Lower lobe of right lung (tissue), 2 donors: ENCODE results near the gene SEC31B. TPM values are rescaled to one million over a fixed set of nuclear protein-coding genes. Genes with fewer than 3 reads are reported as not detected.

ENCODE experiments used
- ATAC-seq, 2 donors: fragments of 200-7000 bp; cut with Tn5 transposase; one replicate each; pipeline ENCODE4 v1.9.1; 2020 to 2022; ENCODE audit warnings: mild to moderate bottlenecking in 2 of 2, moderate library complexity in 2 of 2
- DNase-seq: peaks from one replicate; pipeline ENCODE4 v3.0.0-alpha.2; 2020
- H3K27ac ChIP-seq: fragments of 200-600 bp; one replicate; pipeline ENCODE4 v1.8.0; 2022
- H3K27me3 ChIP-seq: fragments of 200-600 bp; one replicate; pipeline ENCODE4 v1.8.0; 2022; ENCODE audit warnings: low read depth
- H3K36me3 ChIP-seq: fragments of 200-600 bp; one replicate; pipeline ENCODE4 v1.8.0; 2022; ENCODE audit warnings: mild to moderate bottlenecking
- H3K4me1 ChIP-seq: fragments of 200-600 bp; one replicate; pipeline ENCODE4 v1.8.0; 2022
- H3K4me3 ChIP-seq: fragments of 200-600 bp; one replicate; pipeline ENCODE4 v1.8.0; 2022; ENCODE audit warnings: mild to moderate bottlenecking
- H3K9me3 ChIP-seq: fragments of 200-600 bp; one replicate; pipeline ENCODE4 v1.8.0; 2022
- CTCF ChIP-seq: fragments of 200-600 bp; IDR thresholded peaks from one replicate; pipeline ENCODE4 v1.8.0; 2022; ENCODE audit warnings: antibody characterized with exemption, mild to moderate bottlenecking
- intact Hi-C: fragments of 100-400 bp; cut with DNase I; formaldehyde crosslinking; loops from one replicate; pipeline ENCODE4 v1.11.0; 2022
- total RNA-seq: library from RNA; stranded (reverse); fragmentation: NEBNext Ultra II Directional; extraction: Animal tissue kit (Norgen Biotek cat#: 25700); gene quantifications from one replicate; pipeline ENCODE4 v1.2.1, GENCODE V29; 2021
- donor health status: DM: no; HTN: yes; CAD: no; lungs with severe emphysema.

The SEC31B gene
- total RNA-seq, 1 donor from 2014 or later, result 16.0 TPM

DNA sequence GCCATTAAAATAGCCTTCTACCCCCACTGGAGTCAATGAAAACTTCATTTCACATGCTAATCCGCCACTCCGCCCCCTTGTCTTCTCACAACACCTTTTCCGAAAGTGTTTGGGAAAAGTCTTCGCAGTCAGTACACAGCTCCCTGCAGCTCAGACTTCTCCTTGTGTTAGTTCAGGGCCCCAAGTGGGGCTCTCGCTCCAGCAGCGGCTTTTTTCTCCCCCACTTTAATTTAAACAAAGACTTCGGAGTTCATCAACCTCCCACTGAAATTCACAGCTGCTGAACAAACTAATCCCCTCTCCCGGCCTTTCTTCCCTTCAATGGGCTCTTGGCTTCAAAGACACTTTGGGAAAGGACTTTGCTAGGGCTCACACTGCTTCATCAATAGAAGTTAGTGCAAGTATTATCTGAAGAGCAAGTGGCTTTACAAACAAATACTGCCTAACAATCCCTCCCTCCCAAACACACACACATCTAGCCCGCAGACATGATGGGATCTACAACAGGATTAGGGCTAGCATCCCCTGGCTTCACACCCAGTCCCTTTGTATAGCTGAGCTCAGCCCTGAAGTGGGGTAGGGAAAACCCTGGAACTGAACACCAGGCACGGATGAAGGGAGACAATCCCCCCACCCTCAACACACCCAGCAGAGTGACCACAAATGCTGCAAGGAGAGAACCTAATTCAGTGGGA lies 33.7 kb downstream of the SEC31B start:
- Histone ChIP-seq H3K4me1 (peaks cover 16% of the 10 kb centered on the region), H3K36me3 (peaks cover 40% of the 10 kb centered on the region)

DNA sequence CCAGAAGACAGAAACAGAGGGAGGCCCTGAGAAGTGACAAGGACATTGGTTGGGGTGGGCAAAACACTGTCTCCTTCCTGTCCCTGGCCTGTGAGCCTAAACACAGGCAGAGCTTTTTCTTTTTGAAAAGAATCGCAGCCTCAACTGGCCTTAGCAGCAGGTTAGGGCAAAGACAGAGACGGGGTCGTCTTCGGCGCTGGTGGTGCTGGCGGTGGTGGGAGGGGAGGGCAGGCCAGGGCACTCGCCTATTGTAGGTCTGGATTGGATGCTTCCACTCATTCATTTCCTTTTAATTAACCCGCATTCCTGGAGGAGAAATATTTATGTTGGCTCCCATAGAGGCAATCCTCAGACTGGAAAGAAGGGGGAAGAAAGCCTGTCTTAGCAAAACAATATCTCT lies 34.3 kb downstream of the SEC31B start:
- H3K4me1 ChIP-seq, result peaks cover 16% of the 10 kb centered on the region
- no peak for TF ChIP-seq CTCF
- intact Hi-C loops, result no loop called here
- DNase-seq, result no peak
- H3K27ac ChIP-seq, result no peak overlapping the region
- no peaks in the 10 kb centered on the region for H3K9me3 ChIP-seq
- peaks cover 18% of the 10 kb centered on the region for H3K27me3 ChIP-seq
- H3K36me3 ChIP-seq, result peaks cover 34% of the 10 kb centered on the region
- no peak for ATAC-seq
- H3K4me3 ChIP-seq, result no peak overlapping the region

More for the DNA sequence above, 33.7 kb downstream of the SEC31B start:
- intact Hi-C loops, result no loop called here
- DNase-seq (no peak), ATAC-seq (no peak)
- H3K27me3 ChIP-seq, result peaks cover 12% of the 10 kb centered on the region
- no peaks in the 10 kb centered on the region for H3K9me3 ChIP-seq
- H3K4me3 ChIP-seq, result no peak overlapping the region
- TF ChIP-seq CTCF, result no peak
- H3K27ac ChIP-seq, result no peak overlapping the region

DNA sequence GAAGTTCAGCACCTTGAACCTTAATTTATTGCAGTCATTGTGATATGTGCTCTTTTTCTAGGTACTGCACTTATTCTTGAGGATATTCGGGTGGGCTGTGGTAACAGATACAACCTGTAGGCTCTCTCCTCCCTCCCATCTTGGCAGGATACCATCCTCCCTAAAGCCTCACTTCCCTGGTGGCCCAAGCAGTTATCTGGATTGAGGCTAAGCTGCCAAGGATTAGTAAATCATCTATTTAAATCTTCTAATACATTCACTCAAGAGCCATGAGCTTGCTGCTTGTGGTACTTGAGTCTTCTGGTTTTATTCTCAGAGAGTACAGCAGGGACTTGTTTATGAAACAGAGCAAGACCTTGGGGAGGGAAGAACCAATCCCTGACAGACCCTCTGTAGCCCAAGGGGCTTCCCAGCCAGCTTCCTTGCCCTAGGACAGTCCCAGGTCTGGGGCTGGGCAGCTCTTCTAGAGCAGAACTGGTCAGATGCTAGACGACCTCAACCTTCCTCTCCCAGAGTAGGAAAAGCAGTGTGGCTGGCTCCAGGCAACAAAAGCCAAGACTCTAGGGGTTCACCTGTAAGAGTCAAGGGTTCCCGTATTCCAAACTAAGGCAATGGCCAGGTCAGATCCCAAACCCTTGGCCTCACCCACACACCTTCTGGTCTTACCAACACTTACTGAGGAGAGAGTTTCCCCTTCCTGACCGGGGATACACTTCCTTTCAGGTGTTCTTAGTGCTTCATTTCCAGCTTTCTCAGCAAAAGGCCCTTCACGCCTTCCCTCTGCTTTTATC lies 35.6 kb downstream of the SEC31B start:
- no peaks in the 10 kb centered on the region for H3K9me3 ChIP-seq
- no peak overlapping the region for H3K4me3 ChIP-seq
- peaks cover 27% of the 10 kb centered on the region for H3K27me3 ChIP-seq
- peaks cover 16% of the 10 kb centered on the region for H3K4me1 ChIP-seq
- intact Hi-C loops, result no loop called here
- no peak for DNase-seq
- no peak overlapping the region for H3K27ac ChIP-seq
- peaks cover 23% of the 10 kb centered on the region for H3K36me3 ChIP-seq
- TF ChIP-seq CTCF, result no peak
- ATAC-seq, result no peak

DNA sequence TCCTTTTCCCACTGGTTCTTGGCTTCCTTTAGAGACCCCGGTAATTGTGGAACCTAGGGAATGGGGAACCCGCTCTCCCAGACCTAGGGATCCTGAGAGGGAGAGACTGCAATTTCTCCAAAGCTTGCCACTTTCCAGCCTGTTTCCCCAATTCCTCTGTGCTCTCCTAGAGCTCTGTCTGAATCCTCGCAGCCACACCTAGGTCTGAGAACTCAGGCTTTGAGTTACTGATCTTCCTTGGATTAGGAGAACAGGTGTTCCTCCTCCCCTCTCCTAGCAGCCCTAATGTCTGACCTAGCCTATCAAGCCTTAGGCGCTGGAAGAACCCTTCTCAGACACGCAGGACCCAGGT lies 36.9 kb downstream of the SEC31B start:
- DNase-seq (no peak), ATAC-seq (no peak)
- Histone ChIP-seq H3K4me1 (peaks cover 16% of the 10 kb centered on the region), H3K27ac (no peak overlapping the region), H3K36me3 (peaks cover 10% of the 10 kb centered on the region), H3K27me3 (peaks cover 34% of the 10 kb centered on the region), H3K9me3 (no peaks in the 10 kb centered on the region), H3K4me3 (peak overlapping the region; percentile 58)
- TF ChIP-seq CTCF, result no peak
- intact Hi-C loops, result no loop called here

- intact Hi-C loops, result no loop called here
- ATAC-seq, result peak; percentile 93 to 94
- Histone ChIP-seq H3K4me1 (peaks cover 16% of the 10 kb centered on the region), H3K27me3 (peaks cover 34% of the 10 kb centered on the region), H3K27ac (no peak overlapping the region), H3K36me3 (peaks cover 5% of the 10 kb centered on the region), H3K9me3 (no peaks in the 10 kb centered on the region), H3K4me3 (peak overlapping the region; percentile 58)
- DNase-seq, result peak; percentile 84
- peak; percentile 83 for TF ChIP-seq CTCF
These were observed 37.4 kb downstream of the SEC31B start for GRCh38 chr10:100482181-100482833.
